HG02970 (cell line): ENCODE results near the gene AQP6.

Experiments used
- ATAC-seq: cut with Tn5 transposase; IDR thresholded peaks from one replicate; pipeline ENCODE4 v1.9.1; 2021; ENCODE audit warnings: mild to moderate bottlenecking, moderate library complexity, moderate number of reproducible peaks; ENCODE audit not compliant: unreplicated experiment, low FRiP score

The AQP6 gene

GRCh38 chr12:49954863-49955830 is 17.6 kb upstream of the AQP6 start:
- ATAC-seq, result no peak

- ATAC-seq, result no peak
Measured at GRCh38 chr12:49955899-49956662, 16.7 kb upstream of the AQP6 start.

- no peak for ATAC-seq
Measured at GRCh38 chr12:49956663-49957569, 15.8 kb upstream of the AQP6 start.

GRCh38 chr12:49957570-49957967 is 15.2 kb upstream of the AQP6 start:
- ATAC-seq, result no peak

- ATAC-seq, result no peak
Measured at GRCh38 chr12:49959685-49960473, 12.9 kb upstream of the AQP6 start.

- ATAC-seq, result no peak
Measured at GRCh38 chr12:49960474-49961110, 12.2 kb upstream of the AQP6 start.

GRCh38 chr12:49961111-49961922 is 11.4 kb upstream of the AQP6 start, which contains the start of gene AQP5:
TSS of gene AQP5 (plus strand) at chr12:49961872. CDS start at chr12:49962018, 146 bp downstream.
- no peak for ATAC-seq

GRCh38 chr12:49961993-49962764 is 10.6 kb upstream of the AQP6 start:
- ATAC-seq, result no peak

GRCh38 chr12:49962861-49963765 is 9.6 kb upstream of the AQP6 start:
- no peak for ATAC-seq

- no peak for ATAC-seq
Measured at GRCh38 chr12:49963976-49964815, 8.6 kb upstream of the AQP6 start.

GRCh38 chr12:49964849-49965624 is 7.7 kb upstream of the AQP6 start:
- ATAC-seq, result no peak

- no peak for ATAC-seq
Measured at GRCh38 chr12:49965836-49966235, 6.9 kb upstream of the AQP6 start.

- no peak for ATAC-seq
Measured at GRCh38 chr12:49966511-49967041, 6.2 kb upstream of the AQP6 start.

- no peak for ATAC-seq
Measured at GRCh38 chr12:49967042-49967776, 5.5 kb upstream of the AQP6 start.
